Fibroblast of skin of left biceps (primary cell): ENCODE measurements around the gene SFMBT2.
A peak's percentile ranks its signal among the peaks of the same experiment; 100 is the strongest.
"Not testable (repeated sequence)": the region's sequence is repeated elsewhere in the genome, so short reads cannot be mapped to it uniquely, and the experiment has no call there.

Experiments
- DNase-seq, 2 experiments: peaks; one replicate each; pipeline ENCODE4 v3.0.0-alpha.2; 2013; ENCODE audit warnings: low read depth in 2 of 2

The SFMBT2 gene

GRCh38 chr10:7320072-7320471 lies 90.8 kb downstream of the SFMBT2 start:
- DNase-seq, result no peak

DNA sequence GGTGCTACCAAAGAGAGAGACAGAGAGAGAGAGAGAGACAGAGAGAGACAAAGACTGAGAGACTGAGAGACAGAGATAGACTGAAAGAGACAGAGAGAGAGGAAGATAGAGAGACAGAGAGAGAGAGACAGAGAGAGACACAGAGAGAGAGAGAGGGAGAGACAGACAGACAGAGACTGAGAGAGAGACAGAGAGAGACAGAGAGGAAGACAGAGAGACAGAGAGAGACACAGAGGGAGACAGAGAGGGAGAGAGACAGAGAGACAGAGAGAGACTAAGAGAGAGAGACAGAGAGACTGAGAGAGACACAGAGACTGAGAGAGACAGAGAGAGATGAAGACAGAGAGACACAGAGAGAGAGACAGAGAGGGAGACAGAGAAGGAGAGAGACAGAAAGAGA lies 91.2 kb downstream of the SFMBT2 start:
- DNase-seq, result no peak

DNA sequence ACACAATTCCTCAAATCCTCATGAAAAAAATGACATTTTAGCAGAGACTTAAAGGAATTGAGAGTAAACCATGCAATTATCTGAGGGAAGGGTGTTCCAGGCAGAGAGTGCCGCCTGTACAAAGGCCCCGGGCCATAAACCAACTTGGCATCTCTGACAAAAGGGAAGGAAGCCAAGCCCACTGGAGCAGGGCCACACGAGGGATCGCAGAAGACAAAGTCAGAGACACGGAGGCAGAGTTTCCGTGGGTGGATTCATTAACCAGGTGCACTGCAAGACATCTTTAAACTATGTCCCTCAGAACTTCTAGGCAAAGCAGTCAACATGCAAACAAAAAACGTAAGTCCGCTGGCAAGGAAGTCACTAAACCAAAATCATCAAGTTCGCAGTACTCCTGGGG lies 92.0 kb downstream of the SFMBT2 start:
- no peak for DNase-seq

- no peak for DNase-seq
These were observed 92.9 kb downstream of the SFMBT2 start for GRCh38 chr10:7317786-7318446.

- no peak for DNase-seq
These were observed 94.0 kb downstream of the SFMBT2 start for GRCh38 chr10:7316839-7317238.

GRCh38 chr10:7315906-7316305 lies 94.9 kb downstream of the SFMBT2 start:
- no peak for DNase-seq

DNA sequence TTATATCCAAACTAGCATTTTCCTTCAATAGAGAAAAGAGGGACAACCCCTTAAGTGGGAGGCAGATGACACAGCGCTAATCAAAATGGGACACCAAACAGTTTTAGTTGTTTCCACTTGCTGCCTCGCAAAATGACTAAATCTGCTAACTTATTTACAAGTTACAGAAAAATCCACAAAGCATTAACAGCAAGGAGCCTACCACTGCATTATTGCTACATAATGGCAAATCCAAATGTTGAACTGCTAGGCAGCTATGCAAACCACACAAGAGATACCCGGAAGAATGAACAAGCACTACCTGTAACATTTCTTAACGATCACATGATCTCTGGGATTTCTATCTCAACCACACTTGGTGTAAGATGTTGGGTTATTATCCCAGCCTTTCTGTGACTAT lies 96.7 kb downstream of the SFMBT2 start:
- DNase-seq, result no peak

DNA sequence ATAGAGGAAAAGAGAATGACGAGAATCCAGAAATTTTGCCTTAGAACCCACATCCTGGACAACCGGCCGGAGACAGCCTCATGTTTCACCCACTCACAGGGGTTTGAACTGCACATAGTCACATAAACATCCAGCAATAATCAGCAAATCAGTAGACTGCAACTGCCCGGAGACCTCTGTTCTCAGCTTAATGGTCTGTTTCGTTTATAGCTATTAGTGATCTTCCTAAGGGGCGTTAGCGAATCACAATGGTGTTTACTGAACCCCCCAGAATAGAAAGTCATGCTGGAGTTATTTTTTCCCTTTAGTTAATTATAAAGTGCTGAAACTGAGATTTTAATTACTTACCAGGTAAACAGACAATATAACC lies 98.4 kb downstream of the SFMBT2 start:
- no peak for DNase-seq

GRCh38 chr10:7311850-7312487 lies 98.9 kb downstream of the SFMBT2 start:
- not testable (repeated sequence) for DNase-seq

GRCh38 chr10:7311218-7311849 lies 99.5 kb downstream of the SFMBT2 start:
- DNase-seq, result no peak

- DNase-seq, result no peak
These were observed 100.8 kb downstream of the SFMBT2 start for GRCh38 chr10:7310076-7310475.

GRCh38 chr10:7308826-7309225 lies 102.0 kb downstream of the SFMBT2 start:
- no peak for DNase-seq

DNA sequence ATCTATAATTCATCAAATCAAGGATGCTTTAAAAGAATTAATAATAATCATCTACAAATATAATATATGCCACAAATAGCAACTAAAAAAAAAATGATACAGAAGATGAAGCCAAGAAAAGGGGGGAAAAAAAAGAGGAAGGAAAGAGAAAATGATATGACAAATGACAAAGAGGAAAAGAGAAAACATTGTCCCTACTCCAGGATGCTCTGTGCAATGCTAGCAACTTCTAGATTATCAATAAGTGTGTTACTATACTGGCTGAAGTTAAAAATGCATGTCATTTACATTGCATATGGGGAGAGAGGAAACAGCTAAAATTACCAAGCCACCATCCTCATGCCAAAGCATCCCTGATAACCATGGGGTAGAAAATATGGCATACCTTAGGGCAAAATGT lies 104.2 kb downstream of the SFMBT2 start:
- no peak for DNase-seq

- no peak for DNase-seq
These were observed 104.7 kb downstream of the SFMBT2 start for GRCh38 chr10:7306147-7306546.

- no peak for DNase-seq
These were observed 105.8 kb downstream of the SFMBT2 start for GRCh38 chr10:7305053-7305452.

GRCh38 chr10:7304110-7304509 lies 106.7 kb downstream of the SFMBT2 start:
- no peak for DNase-seq

- no peak for DNase-seq
These were observed 107.8 kb downstream of the SFMBT2 start for GRCh38 chr10:7302930-7303557.

DNA sequence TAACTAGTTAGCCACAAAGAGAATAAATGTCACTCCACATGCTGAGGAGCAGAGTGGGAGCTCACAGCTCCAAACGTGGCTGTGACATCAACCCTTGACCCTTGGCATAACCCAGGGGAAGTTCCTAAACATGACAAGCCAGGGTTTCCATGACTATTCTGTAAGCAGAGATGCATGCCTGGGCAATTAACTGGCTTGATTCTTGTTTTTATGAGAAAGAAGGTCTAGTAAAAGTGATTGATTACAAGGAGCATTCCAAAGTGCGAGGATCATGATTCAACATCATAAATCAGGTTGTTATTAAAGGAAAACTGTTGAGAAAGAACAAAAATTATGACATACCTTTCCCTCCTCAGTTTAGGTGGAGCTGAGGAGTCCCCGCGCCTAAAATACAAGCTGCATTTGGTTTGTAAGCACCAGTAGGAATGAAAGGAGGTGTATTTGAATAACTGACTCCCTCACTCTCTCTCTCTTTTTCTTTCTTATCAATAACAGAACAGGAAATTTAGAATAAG lies 108.4 kb downstream of the SFMBT2 start:
- peak in 1 of 2 experiments; percentile 6 for DNase-seq

- no peak for DNase-seq
These were observed 109.6 kb downstream of the SFMBT2 start for GRCh38 chr10:7301006-7301778.

DNA sequence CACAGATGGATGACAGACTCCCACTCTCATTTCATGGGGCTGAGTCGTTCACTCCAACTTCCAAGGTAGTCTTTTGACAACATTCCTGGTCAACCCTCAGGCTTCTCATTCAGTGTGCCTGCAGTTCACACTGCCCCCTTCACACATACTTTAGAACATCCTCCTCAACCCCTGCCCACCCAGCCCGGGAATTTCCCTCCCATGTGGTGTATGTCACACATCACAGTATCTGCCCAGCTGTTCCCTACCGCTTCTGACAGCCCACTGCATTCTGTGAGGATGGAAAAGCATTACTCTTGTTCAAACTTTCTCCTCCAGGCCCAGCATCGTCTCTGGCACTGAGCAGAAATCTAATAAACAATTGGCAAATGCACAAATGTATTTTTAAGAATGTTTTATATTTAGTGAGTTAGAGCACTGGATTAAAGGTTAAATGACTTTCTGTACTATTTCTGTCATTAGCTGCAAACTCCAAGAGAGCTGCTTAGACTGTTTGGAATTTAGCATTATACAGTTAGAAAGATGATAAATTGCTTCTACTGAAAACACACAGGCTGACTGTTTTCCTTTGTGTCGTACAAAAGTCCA lies 110.4 kb downstream of the SFMBT2 start:
- DNase-seq, result peak; percentile 6 to 15

DNA sequence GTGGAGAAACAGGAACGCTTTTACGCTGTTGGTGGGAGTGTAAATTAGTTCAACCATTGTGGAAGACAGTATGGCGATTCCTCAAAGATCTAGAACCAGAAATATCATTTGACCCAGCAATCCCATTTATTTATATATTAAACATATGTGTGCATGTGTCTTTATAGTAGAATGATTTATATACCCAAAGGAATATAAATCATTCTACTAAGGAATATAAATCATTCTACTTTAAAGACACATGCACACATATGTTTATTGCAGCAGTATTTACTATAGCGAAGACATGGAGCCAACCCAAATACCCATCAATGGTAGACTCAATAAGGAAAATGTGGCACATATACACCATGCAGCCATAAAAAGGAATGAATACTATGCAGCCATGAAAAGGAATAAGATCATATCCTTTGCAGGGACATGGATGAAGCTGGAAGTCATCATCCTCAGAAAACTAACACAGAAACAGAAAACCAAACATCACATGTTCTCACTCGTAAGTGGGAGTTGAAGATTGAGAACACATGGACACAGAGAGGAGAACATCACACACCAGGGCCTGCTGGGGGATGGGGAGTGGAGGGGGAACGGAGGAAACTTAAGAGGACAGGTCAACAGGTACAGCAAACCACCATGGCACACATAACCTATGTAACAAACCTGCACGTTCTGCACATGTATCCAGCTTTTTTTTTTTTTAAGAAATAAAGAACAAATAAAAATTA lies 111.1 kb downstream of the SFMBT2 start:
- not testable (repeated sequence) for DNase-seq
